Loucy (cell line): ENCODE results near the gene RASAL1.

Experiments
- H2AFZ ChIP-seq: fragments of 200-600 bp; sonication (generic); 2 replicates; pipeline ENCODE4 v1.6.0; 2016; ENCODE audit warnings: antibody characterized with exemption, mild to moderate bottlenecking, low read length, moderate library complexity
- H3F3A ChIP-seq: fragments of 200-600 bp; 2 replicates; pipeline ENCODE4 v1.6.0; 2016; ENCODE audit warnings: antibody characterized with exemption, low read depth, mild to moderate bottlenecking
- H3K27me3 ChIP-seq: fragments of 200-600 bp; sonication (generic); 2 replicates; pipeline ENCODE4 v1.6.1; 2014; ENCODE audit warnings: low read length, mild to moderate bottlenecking; ENCODE audit not compliant: insufficient read depth, poor library complexity, severe bottlenecking
- H3K36me3 ChIP-seq: fragments of 200-600 bp; sonication (generic); 2 replicates; pipeline ENCODE4 v1.6.1; 2016; ENCODE audit warnings: low read length; ENCODE audit not compliant: insufficient read depth
- H3K4me1 ChIP-seq: fragments of 200-600 bp; sonication (generic); 2 replicates; pipeline ENCODE4 v1.5.1; 2014; ENCODE audit warnings: low read length, mild to moderate bottlenecking; ENCODE audit not compliant: insufficient read depth, poor library complexity, severe bottlenecking
- H3K4me2 ChIP-seq: fragments of 200-600 bp; sonication (generic); 2 replicates; pipeline ENCODE4 v1.6.0; 2014; ENCODE audit warnings: antibody characterized with exemption, low read length, low read depth, mild to moderate bottlenecking; ENCODE audit not compliant: poor library complexity, severe bottlenecking
- H3K4me3 ChIP-seq: fragments of 200-600 bp; sonication (generic); 2 replicates; pipeline ENCODE4 v1.5.1; 2014; ENCODE audit warnings: low read length, mild to moderate bottlenecking, mixed read lengths; ENCODE audit not compliant: poor library complexity, severe bottlenecking
- H3K79me2 ChIP-seq: fragments of 200-600 bp; sonication (generic); 2 replicates; pipeline ENCODE4 v1.6.1; 2014; ENCODE audit warnings: low read length; ENCODE audit not compliant: insufficient read depth
- H3K9ac ChIP-seq: fragments of 200-600 bp; sonication (generic); 2 replicates; pipeline ENCODE4 v1.6.0; 2014; ENCODE audit warnings: mild to moderate bottlenecking, low read depth, low read length, moderate library complexity; ENCODE audit not compliant: poor library complexity, severe bottlenecking
- H3K9me2 ChIP-seq: fragments of 200-600 bp; sonication (generic); replicated peaks from 2 replicates; pipeline ENCODE4 v1.6.1; 2016; ENCODE audit warnings: low read depth, low read length, mixed read lengths
- H3K9me3 ChIP-seq: fragments of 200-600 bp; sonication (generic); 2 replicates; pipeline ENCODE4 v1.6.1; 2014; ENCODE audit warnings: mild to moderate bottlenecking, antibody characterized with exemption, low read length, low read depth; ENCODE audit not compliant: insufficient read depth
- H4K20me1 ChIP-seq: fragments of 200-600 bp; sonication (generic); 2 replicates; pipeline ENCODE4 v1.6.0; 2014; ENCODE audit warnings: antibody characterized with exemption, low read length, mild to moderate bottlenecking; ENCODE audit not compliant: insufficient read depth, poor library complexity, severe bottlenecking
- EZH2phosphoT487 ChIP-seq: fragments of 200-600 bp; IDR thresholded peaks from 2 replicates; pipeline ENCODE4 v1.6.1; 2018; ENCODE audit warnings: antibody characterized with exemption, mild to moderate bottlenecking, moderate library complexity, borderline replicate concordance
- TF ChIP-seq, protein P1 (sequence below): fragments of 200-600 bp; sonication (generic); conservative IDR thresholded peaks from 2 replicates; pipeline ENCODE4 v1.5.1; 2014; ENCODE audit warnings: mild to moderate bottlenecking, antibody characterized with exemption, low read length

The RASAL1 gene

DNA sequence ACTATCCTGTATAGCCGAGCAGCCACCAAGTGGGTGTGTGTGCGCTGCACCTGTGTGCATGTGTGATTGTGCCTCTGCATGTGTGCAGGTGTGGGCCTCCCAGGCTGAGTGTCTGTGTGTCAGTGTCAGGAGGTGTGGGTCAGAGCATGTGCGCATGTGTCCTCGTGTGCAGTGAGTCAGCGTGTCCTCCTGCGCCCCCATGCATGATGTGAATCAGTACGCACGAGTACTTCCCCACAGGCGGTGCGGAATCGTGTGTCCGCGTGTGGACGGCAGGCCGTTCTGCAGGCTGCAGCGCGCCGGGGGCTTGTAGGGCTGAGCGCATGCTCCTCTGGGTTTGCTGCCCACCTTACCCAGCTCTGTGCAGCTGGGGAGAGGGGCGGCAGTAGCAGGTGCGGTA is 44.8 kb downstream of the RASAL1 start:
- Histone ChIP-seq H3K79me2 (no peaks in the 10 kb centered on the region), H4K20me1 (no peaks in the 10 kb centered on the region), H3K27me3 (no peaks in the 10 kb centered on the region), H3F3A (no peaks in the 10 kb centered on the region), H3K36me3 (no peaks in the 10 kb centered on the region), H3K9ac (no peak overlapping the region), H2AFZ (no peak overlapping the region), H3K4me2 (no peak overlapping the region), H3K4me1 (peaks cover 10% of the 10 kb centered on the region), H3K9me2 (no peaks in the 10 kb centered on the region), H3K9me3 (no peaks in the 10 kb centered on the region), H3K4me3 (no peak overlapping the region)
- TF ChIP-seq EZH2phosphoT487 = no peak
- TF ChIP-seq, protein P1, sequence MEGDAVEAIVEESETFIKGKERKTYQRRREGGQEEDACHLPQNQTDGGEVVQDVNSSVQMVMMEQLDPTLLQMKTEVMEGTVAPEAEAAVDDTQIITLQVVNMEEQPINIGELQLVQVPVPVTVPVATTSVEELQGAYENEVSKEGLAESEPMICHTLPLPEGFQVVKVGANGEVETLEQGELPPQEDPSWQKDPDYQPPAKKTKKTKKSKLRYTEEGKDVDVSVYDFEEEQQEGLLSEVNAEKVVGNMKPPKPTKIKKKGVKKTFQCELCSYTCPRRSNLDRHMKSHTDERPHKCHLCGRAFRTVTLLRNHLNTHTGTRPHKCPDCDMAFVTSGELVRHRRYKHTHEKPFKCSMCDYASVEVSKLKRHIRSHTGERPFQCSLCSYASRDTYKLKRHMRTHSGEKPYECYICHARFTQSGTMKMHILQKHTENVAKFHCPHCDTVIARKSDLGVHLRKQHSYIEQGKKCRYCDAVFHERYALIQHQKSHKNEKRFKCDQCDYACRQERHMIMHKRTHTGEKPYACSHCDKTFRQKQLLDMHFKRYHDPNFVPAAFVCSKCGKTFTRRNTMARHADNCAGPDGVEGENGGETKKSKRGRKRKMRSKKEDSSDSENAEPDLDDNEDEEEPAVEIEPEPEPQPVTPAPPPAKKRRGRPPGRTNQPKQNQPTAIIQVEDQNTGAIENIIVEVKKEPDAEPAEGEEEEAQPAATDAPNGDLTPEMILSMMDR = no peak

DNA sequence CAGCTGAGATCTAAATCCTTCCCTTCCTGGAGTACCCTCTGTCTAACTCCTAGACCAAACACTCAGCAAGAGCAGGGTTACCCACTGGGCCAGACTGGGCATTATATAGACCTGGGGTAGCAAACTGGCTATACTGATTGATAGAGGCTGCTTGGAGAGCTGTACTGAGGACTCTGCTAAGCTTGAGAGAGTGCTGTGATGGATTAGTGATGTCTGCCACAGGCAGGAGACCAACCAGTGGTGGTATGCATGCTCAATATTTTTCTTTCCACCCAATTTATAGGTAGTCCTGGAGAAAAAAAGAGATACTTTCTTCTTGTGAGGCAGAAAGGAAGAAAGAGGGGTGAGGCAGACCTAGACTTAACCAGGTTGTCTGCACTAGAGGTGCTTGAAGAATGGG is 45.7 kb downstream of the RASAL1 start:
- no peaks in the 10 kb centered on the region for H3K27me3 ChIP-seq
- no peaks in the 10 kb centered on the region for H3K9me2 ChIP-seq
- no peaks in the 10 kb centered on the region for H3K36me3 ChIP-seq
- H3K9me3 ChIP-seq = no peaks in the 10 kb centered on the region
- H3K4me3 ChIP-seq = peak overlapping the region; percentile 31
- H3K4me1 ChIP-seq = peaks cover 10% of the 10 kb centered on the region
- H3F3A ChIP-seq = no peaks in the 10 kb centered on the region
- peak overlapping the region; percentile 11 for H3K4me2 ChIP-seq
- no peaks in the 10 kb centered on the region for H3K79me2 ChIP-seq
- H4K20me1 ChIP-seq = no peaks in the 10 kb centered on the region
- 0 out of 2 replicates have a peak overlapping the region, but pooled peaks have one; percentile 49 for H2AFZ ChIP-seq
- no peak overlapping the region for H3K9ac ChIP-seq
- TF ChIP-seq, protein P1 = no peak
- no peak for TF ChIP-seq EZH2phosphoT487

DNA sequence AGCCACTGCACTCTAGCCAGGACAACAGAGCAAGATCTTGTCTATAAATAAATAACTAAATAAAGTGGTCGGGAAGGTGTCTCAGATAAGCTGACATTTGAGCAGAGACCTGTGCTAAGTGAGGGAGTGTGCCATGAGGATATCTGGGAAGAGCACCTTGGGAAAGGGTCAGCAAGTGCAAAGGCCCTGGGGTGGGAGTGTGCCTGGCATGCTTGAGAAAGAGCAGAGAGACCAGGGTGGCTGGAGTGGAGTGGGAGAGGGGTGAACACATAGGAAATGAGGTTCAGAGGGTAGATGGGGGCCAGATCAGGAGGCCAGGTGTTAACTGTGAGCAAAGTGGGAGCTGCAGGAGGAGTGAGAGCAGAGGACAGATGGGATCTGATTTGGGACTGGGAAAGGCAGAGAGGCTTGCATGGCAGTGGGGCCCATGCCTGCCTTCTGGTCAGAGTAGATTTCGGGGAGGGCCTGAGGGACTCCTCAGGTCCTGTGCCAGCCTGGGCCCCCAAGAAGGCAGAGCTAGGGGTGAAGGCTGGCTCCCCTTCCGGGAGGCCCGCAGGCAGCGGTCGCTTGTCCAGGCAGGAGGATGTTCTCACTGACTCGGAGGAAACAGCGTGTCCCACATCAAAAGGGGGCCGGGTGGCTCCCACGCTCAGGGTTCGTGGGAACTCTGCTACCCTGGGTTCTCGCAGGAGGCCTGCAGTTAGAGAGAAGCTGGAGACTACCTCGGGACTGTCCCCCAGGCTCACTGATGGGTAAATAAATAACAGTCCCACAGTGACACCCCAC is 46.4 kb downstream of the RASAL1 start:
- no peaks in the 10 kb centered on the region for H3K36me3 ChIP-seq

More for the DNA sequence above, 46.4 kb downstream of the RASAL1 start:
- no peak overlapping the region for H3K9ac ChIP-seq
- H2AFZ ChIP-seq = peak overlapping the region; percentile 49; the same call in 1 of the 2 replicates
- no peaks in the 10 kb centered on the region for H3K27me3 ChIP-seq
- no peaks in the 10 kb centered on the region for H3F3A ChIP-seq
- H3K4me3 ChIP-seq = peak overlapping the region; percentile 31
- no peaks in the 10 kb centered on the region for H3K9me3 ChIP-seq
- no peaks in the 10 kb centered on the region for H3K9me2 ChIP-seq
- peaks cover 10% of the 10 kb centered on the region for H3K4me1 ChIP-seq
- H4K20me1 ChIP-seq = no peaks in the 10 kb centered on the region
- no peak for TF ChIP-seq EZH2phosphoT487
- TF ChIP-seq, protein P1 = no peak
- H3K79me2 ChIP-seq = no peaks in the 10 kb centered on the region
- H3K4me2 ChIP-seq = peak overlapping the region; percentile 11
